H9 (cell line): ENCODE results near the gene STON2. TPM values are rescaled to one million over a fixed set of nuclear protein-coding genes. Genes with fewer than 3 reads are reported as not detected.

Experiments
- DNase-seq: peaks from one replicate; pipeline ENCODE4 v3.0.0-alpha.2; 2017
- H2AFZ ChIP-seq: one replicate; pipeline ENCODE4 v1.6.1; 2013; ENCODE audit warnings: mild to moderate bottlenecking, low read length, control low read depth, moderate library complexity
- H2AK5ac ChIP-seq: 2 replicates; pipeline ENCODE4 v1.6.1; 2013; ENCODE audit warnings: low read length, control low read depth, mixed read lengths; ENCODE audit not compliant: insufficient read length
- H2BK120ac ChIP-seq: one replicate; pipeline ENCODE4 v1.6.1; 2013; ENCODE audit warnings: low read depth, mild to moderate bottlenecking, low read length, control low read depth, inconsistent platforms; ENCODE audit not compliant: poor library complexity, severe bottlenecking
- H2BK12ac ChIP-seq: 2 replicates; pipeline ENCODE4 v1.6.1; 2013; ENCODE audit warnings: low read length, control low read depth, mixed read lengths, low read depth; ENCODE audit not compliant: insufficient read length
- H2BK15ac ChIP-seq: 2 replicates; pipeline ENCODE4 v1.6.1; 2013; ENCODE audit warnings: low read depth, low read length, control low read depth
- H2BK20ac ChIP-seq: one replicate; pipeline ENCODE4 v1.6.1; 2013; ENCODE audit warnings: low read depth, mild to moderate bottlenecking, low read length, control low read depth, inconsistent platforms; ENCODE audit not compliant: poor library complexity, severe bottlenecking
- H2BK5ac ChIP-seq: 2 replicates; pipeline ENCODE4 v1.6.1; 2013; ENCODE audit warnings: low read length, control low read depth, mixed read lengths; ENCODE audit not compliant: insufficient read length
- H3K14ac ChIP-seq: 2 replicates; pipeline ENCODE4 v1.6.1; 2013; ENCODE audit warnings: low read length, control low read depth; ENCODE audit not compliant: insufficient read depth
- H3K18ac ChIP-seq: 2 replicates; pipeline ENCODE4 v1.6.1; 2013; ENCODE audit warnings: low read depth, mild to moderate bottlenecking, mixed read lengths, low read length, control low read depth; ENCODE audit not compliant: insufficient read length
- H3K23ac ChIP-seq: 2 replicates; pipeline ENCODE4 v1.6.1; 2013; ENCODE audit warnings: low read length, control low read depth, mixed read lengths, low read depth; ENCODE audit not compliant: insufficient read length
- H3K23me2 ChIP-seq: 2 replicates; pipeline ENCODE4 v1.6.1; 2013; ENCODE audit warnings: low read depth, mild to moderate bottlenecking, mixed read lengths, low read length, control low read depth; ENCODE audit not compliant: insufficient read length, poor library complexity, severe bottlenecking
- H3K27ac ChIP-seq: 2 replicates; pipeline ENCODE4 v1.5.1; 2013; ENCODE audit warnings: low read length, control low read depth, mixed read lengths, low read depth; ENCODE audit not compliant: insufficient read length
- H3K27me3 ChIP-seq: 2 replicates; pipeline ENCODE4 v1.6.1; 2013; ENCODE audit warnings: low read length, control low read depth, inconsistent platforms; ENCODE audit not compliant: insufficient read depth
- H3K4ac ChIP-seq: 2 replicates; pipeline ENCODE4 v1.6.1; 2013; ENCODE audit warnings: low read depth, mild to moderate bottlenecking, control low read depth, inconsistent platforms, low read length, moderate library complexity
- H3K4me1 ChIP-seq: 2 replicates; pipeline ENCODE4 v1.6.1; 2013; ENCODE audit warnings: low read length, control low read depth, inconsistent platforms; ENCODE audit not compliant: insufficient read depth
- H3K4me2 ChIP-seq: 2 replicates; pipeline ENCODE4 v1.6.1; 2013; ENCODE audit warnings: low read length, control low read depth, mixed read lengths; ENCODE audit not compliant: insufficient read length, insufficient read depth
- H3K56ac ChIP-seq: 2 replicates; pipeline ENCODE4 v1.6.1; 2013; ENCODE audit warnings: low read depth, mild to moderate bottlenecking, mixed read lengths, low read length, control low read depth; ENCODE audit not compliant: insufficient read length
- H3K79me1 ChIP-seq: 2 replicates; pipeline ENCODE4 v1.6.1; 2013; ENCODE audit warnings: low read depth, mild to moderate bottlenecking, moderate library complexity, low read length, control low read depth, inconsistent platforms; ENCODE audit not compliant: insufficient read depth, poor library complexity, severe bottlenecking
- H3K79me2 ChIP-seq: 2 replicates; pipeline ENCODE4 v1.6.1; 2013; ENCODE audit warnings: low read length, control low read depth, inconsistent platforms; ENCODE audit not compliant: insufficient read depth
- H3K9ac ChIP-seq: 2 replicates; pipeline ENCODE4 v1.6.1; 2013; ENCODE audit warnings: low read length, control low read depth, mixed read lengths; ENCODE audit not compliant: insufficient read length; ENCODE audit errors: extremely low read depth
- H3K9me3 ChIP-seq: one replicate; pipeline ENCODE4 v1.6.1; 2013; ENCODE audit warnings: low read depth, low read length, inconsistent platforms; ENCODE audit not compliant: control insufficient read depth
- H3T11ph ChIP-seq: one replicate; pipeline ENCODE4 v1.6.1; 2013; ENCODE audit warnings: mild to moderate bottlenecking, low read length, control low read depth, inconsistent platforms
- H4K20me1 ChIP-seq: one replicate; pipeline ENCODE4 v1.6.1; 2013; ENCODE audit not compliant: control insufficient read depth, insufficient read length, insufficient read depth
- H4K5ac ChIP-seq: 2 replicates; pipeline ENCODE4 v1.6.1; 2013; ENCODE audit warnings: low read depth, mild to moderate bottlenecking, mixed read lengths, low read length, control low read depth; ENCODE audit not compliant: insufficient read length
- H4K8ac ChIP-seq: replicated peaks from 2 replicates; pipeline ENCODE4 v1.6.1; 2013; ENCODE audit warnings: low read length, control low read depth, mixed read lengths, low read depth; ENCODE audit not compliant: insufficient read length
- H4K91ac ChIP-seq: 2 replicates; pipeline ENCODE4 v1.6.1; 2013; ENCODE audit warnings: low read depth, mild to moderate bottlenecking, moderate library complexity, mixed read lengths, low read length, control low read depth; ENCODE audit not compliant: insufficient read length
- H3K27ac Mint-ChIP-seq, 3 experiments: 2 replicates in 2 of 3; 3 replicates in 1 of 3; pipeline ENCODE4 v1.8.0; 2020 to 2021; ENCODE audit warnings: mixed read lengths in 3 of 3, mild to moderate bottlenecking in 1 of 3, moderate library complexity in 1 of 3
- H3K27me3 Mint-ChIP-seq: 2 replicates; pipeline ENCODE4 v1.8.0; 2021; ENCODE audit warnings: low read depth, mild to moderate bottlenecking, moderate library complexity, mixed read lengths
- H3K36me3 Mint-ChIP-seq, 3 experiments: 2 replicates in 2 of 3; 3 replicates in 1 of 3; pipeline ENCODE4 v1.8.0; 2020 to 2021; ENCODE audit warnings: low read depth in 3 of 3, mixed read lengths in 3 of 3; ENCODE audit not compliant: insufficient read depth in 1 of 3
- H3K4me1 Mint-ChIP-seq, 2 experiments: 2 replicates each; pipeline ENCODE4 v1.8.0; 2020; ENCODE audit warnings: mixed read lengths in 2 of 2
- H3K4me3 Mint-ChIP-seq, 2 experiments: 2 replicates in 1 of 2; 3 replicates in 1 of 2; pipeline ENCODE4 v1.8.0; 2020 to 2021; ENCODE audit warnings: mild to moderate bottlenecking in 2 of 2, mixed read lengths in 2 of 2, moderate library complexity in 1 of 2
- H3K9me3 Mint-ChIP-seq, 2 experiments: 2 replicates in 1 of 2; 3 replicates in 1 of 2; pipeline ENCODE4 v1.8.0; 2020; ENCODE audit warnings: mild to moderate bottlenecking in 2 of 2, mixed read lengths in 2 of 2, moderate library complexity in 1 of 2
- WGBS: extraction: QIAGEN DNeasy Blood & Tissue Kit; methylation state at CpG from one replicate; pipeline ENCODE4 v1.1.7; 2013; ENCODE audit warnings: missing lambda C conversion rate, low lambda C conversion rate, mixed read lengths; ENCODE audit not compliant: insufficient read length; ENCODE audit errors: extremely low coverage; 5-methylcytosine and 5-hydroxymethylcytosine counted together
- total RNA-seq: library from RNA; stranded (reverse); gene quantifications from 2 replicates; pipeline ENCODE4 v1.2.1, GENCODE V29; 2021
- TF ChIP-seq, protein P1 (sequence below): fragments of 200-600 bp; sonication (generic); conservative IDR thresholded peaks from 3 replicates; pipeline ENCODE4 v1.8.0; 2021; ENCODE audit warnings: antibody characterized with exemption, mild to moderate bottlenecking

The STON2 gene
- total RNA-seq, 1 experiment from 2014 or later: 62.9 TPM

- no peak for DNase-seq
- H2AK5ac ChIP-seq: no peak overlapping the region
- Mint-ChIP-seq H3K4me1 (peaks cover 3 to 6% of the 10 kb centered on the region in 2 experiments), H3K4me3 (no peak overlapping the region), H3K36me3 (no peaks in the 10 kb centered on the region), H3K27ac (peak overlapping the region in 1 of 3 experiments; percentile 26; a peak in 1 of 7 replicates), H3K9me3 (no peaks in the 10 kb centered on the region), H3K27me3 (no peaks in the 10 kb centered on the region)
- H4K5ac ChIP-seq: no peak overlapping the region
- no peak overlapping the region for H3K56ac ChIP-seq
- no peak overlapping the region for H2BK20ac ChIP-seq
- peak overlapping the region; percentile 31 for H2BK5ac ChIP-seq
- H2BK120ac ChIP-seq: no peak overlapping the region
- WGBS: no CpG with 5 or more reads among the region's 5 CpGs
- H3K4me2 ChIP-seq: no peak overlapping the region
- no peaks in the 10 kb centered on the region for H3K27me3 ChIP-seq
- TF ChIP-seq, protein P1, sequence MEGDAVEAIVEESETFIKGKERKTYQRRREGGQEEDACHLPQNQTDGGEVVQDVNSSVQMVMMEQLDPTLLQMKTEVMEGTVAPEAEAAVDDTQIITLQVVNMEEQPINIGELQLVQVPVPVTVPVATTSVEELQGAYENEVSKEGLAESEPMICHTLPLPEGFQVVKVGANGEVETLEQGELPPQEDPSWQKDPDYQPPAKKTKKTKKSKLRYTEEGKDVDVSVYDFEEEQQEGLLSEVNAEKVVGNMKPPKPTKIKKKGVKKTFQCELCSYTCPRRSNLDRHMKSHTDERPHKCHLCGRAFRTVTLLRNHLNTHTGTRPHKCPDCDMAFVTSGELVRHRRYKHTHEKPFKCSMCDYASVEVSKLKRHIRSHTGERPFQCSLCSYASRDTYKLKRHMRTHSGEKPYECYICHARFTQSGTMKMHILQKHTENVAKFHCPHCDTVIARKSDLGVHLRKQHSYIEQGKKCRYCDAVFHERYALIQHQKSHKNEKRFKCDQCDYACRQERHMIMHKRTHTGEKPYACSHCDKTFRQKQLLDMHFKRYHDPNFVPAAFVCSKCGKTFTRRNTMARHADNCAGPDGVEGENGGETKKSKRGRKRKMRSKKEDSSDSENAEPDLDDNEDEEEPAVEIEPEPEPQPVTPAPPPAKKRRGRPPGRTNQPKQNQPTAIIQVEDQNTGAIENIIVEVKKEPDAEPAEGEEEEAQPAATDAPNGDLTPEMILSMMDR: no peak
- no peak overlapping the region for H2AFZ ChIP-seq
- H3K79me1 ChIP-seq: no peaks in the 10 kb centered on the region
- H3K14ac ChIP-seq: peak overlapping the region; percentile 56
- H3K4me1 ChIP-seq: no peaks in the 10 kb centered on the region
- no peaks in the 10 kb centered on the region for H4K20me1 ChIP-seq
- no peak overlapping the region for H2BK15ac ChIP-seq
- H3K23me2 ChIP-seq: no peaks in the 10 kb centered on the region
- H3K18ac ChIP-seq: no peak overlapping the region
- H4K8ac ChIP-seq: no peak overlapping the region
- no peaks in the 10 kb centered on the region for H3K9me3 ChIP-seq
- no peak overlapping the region for H3K27ac ChIP-seq
- H3T11ph ChIP-seq: no peak overlapping the region
- no peak overlapping the region for H3K23ac ChIP-seq
- H3K9ac ChIP-seq: no peak overlapping the region
- no peak overlapping the region for H2BK12ac ChIP-seq
- no peaks in the 10 kb centered on the region for H3K79me2 ChIP-seq
- H4K91ac ChIP-seq: no peak overlapping the region
- no peak overlapping the region for H3K4ac ChIP-seq
These were observed 57.1 kb downstream of the STON2 start for GRCh38 chr14:81342850-81343580.
